HepG2 (cell line): ENCODE data around the gene LRRC15. TPM values are rescaled to one million over a fixed set of nuclear protein-coding genes. Genes with fewer than 3 reads are reported as not detected.

ENCODE experiments used
- GATA4 ChIP-seq: sonication (generic); IDR thresholded peaks from 2 replicates; pipeline ENCODE4 v1.6.1; 2016; ENCODE audit warnings: antibody characterized with exemption, low read depth, borderline replicate concordance
- HDAC6 ChIP-seq: fragments of 200-600 bp; sonication (generic); IDR thresholded peaks from 2 replicates; pipeline ENCODE4 v1.7.0; 2017; ENCODE audit warnings: mild to moderate bottlenecking, antibody characterized with exemption, low read length, low read depth
- ISL2 ChIP-seq: sonication (generic); formaldehyde crosslinking; IDR thresholded peaks from 2 replicates; pipeline ENCODE4 v1.5.0; 2020; ENCODE audit warnings: missing genetic modification reagents
- JUN ChIP-seq: sonication (generic); formaldehyde crosslinking; IDR thresholded peaks from 2 replicates; pipeline ENCODE4 v1.4.0; 2020; ENCODE audit warnings: mild to moderate bottlenecking, missing genetic modification reagents
- KDM6A ChIP-seq: IDR thresholded peaks from 2 replicates; pipeline ENCODE4 v1.6.1; 2016; ENCODE audit warnings: low read depth
- LCORL ChIP-seq, 2 experiments: fragments of 450-650 bp in 1 of 2; sonication (generic) in 1 of 2; formaldehyde crosslinking in 1 of 2; IDR thresholded peaks; 2 replicates each; pipeline versions ENCODE4 v1.5.0 to v1.6.1; 2017 to 2020; ENCODE audit warnings: antibody characterized with exemption in 1 of 2, missing genetic modification reagents in 1 of 2
- MATR3 ChIP-seq: sonication (generic); formaldehyde crosslinking; IDR thresholded peaks from 2 replicates; pipeline ENCODE4 v1.4.0; 2020; ENCODE audit warnings: missing genetic modification reagents
- MTA3 ChIP-seq: sonication (generic); formaldehyde crosslinking; IDR thresholded peaks from 2 replicates; pipeline ENCODE4 v1.4.0; 2020; ENCODE audit warnings: missing genetic modification reagents
- RAD21 ChIP-seq: fragments of 450-650 bp; formaldehyde crosslinking; IDR thresholded peaks from 2 replicates; pipeline ENCODE4 v1.5.0; 2020; ENCODE audit warnings: mild to moderate bottlenecking
- SAP130 ChIP-seq: IDR thresholded peaks from 2 replicates; pipeline ENCODE4 v1.6.1; 2016; ENCODE audit warnings: low read depth
- SMAD3 ChIP-seq: sonication (generic); formaldehyde crosslinking; IDR thresholded peaks from 2 replicates; pipeline ENCODE4 v1.4.0; 2020; ENCODE audit warnings: missing genetic modification reagents
- SOX5 ChIP-seq: IDR thresholded peaks from 2 replicates; pipeline ENCODE4 v1.6.1; 2016; ENCODE audit warnings: borderline replicate concordance
- TAF15 ChIP-seq: fragments of 200-400 bp; formaldehyde crosslinking; IDR thresholded peaks from one replicate; pipeline ENCODE4 v1.6.1; 2018; ENCODE audit warnings: mild to moderate bottlenecking, low read depth, low read length; ENCODE audit not compliant: poor library complexity, severe bottlenecking
- XBP1 ChIP-seq: sonication (generic); formaldehyde crosslinking; IDR thresholded peaks from 2 replicates; pipeline ENCODE4 v1.5.0; 2020; ENCODE audit warnings: missing genetic modification reagents
- ZBTB3 ChIP-seq: sonication (generic); formaldehyde crosslinking; IDR thresholded peaks from 2 replicates; pipeline ENCODE4 v1.4.0; 2020; ENCODE audit warnings: low read depth, mild to moderate bottlenecking, moderate library complexity, missing genetic modification reagents, borderline replicate concordance
- ZMAT3 ChIP-seq: sonication (generic); formaldehyde crosslinking; conservative IDR thresholded peaks from 2 replicates; pipeline ENCODE4 v1.7.0; 2021; ENCODE audit warnings: missing genetic modification reagents
- ZNF124 ChIP-seq: sonication (generic); formaldehyde crosslinking; IDR thresholded peaks from 2 replicates; pipeline ENCODE4 v1.4.0; 2020; ENCODE audit warnings: missing genetic modification reagents
- ZNF232 ChIP-seq: sonication (generic); formaldehyde crosslinking; IDR thresholded peaks from 2 replicates; pipeline ENCODE4 v1.4.0; 2020; ENCODE audit warnings: missing genetic modification reagents, borderline replicate concordance
- ZNF33A ChIP-seq: sonication (generic); formaldehyde crosslinking; IDR thresholded peaks from 2 replicates; pipeline ENCODE4 v1.5.1; 2020; ENCODE audit warnings: missing genetic modification reagents, mild to moderate bottlenecking, moderate library complexity, borderline replicate concordance
- ZNF550 ChIP-seq: sonication (generic); formaldehyde crosslinking; IDR thresholded peaks from 2 replicates; pipeline ENCODE4 v1.4.0; 2020; ENCODE audit warnings: mild to moderate bottlenecking, missing genetic modification reagents, borderline replicate concordance
- ZNF83 ChIP-seq: sonication (generic); formaldehyde crosslinking; IDR thresholded peaks from 2 replicates; pipeline ENCODE4 v1.4.0; 2020; ENCODE audit warnings: missing genetic modification reagents, mild to moderate bottlenecking, borderline replicate concordance
- ZNF841 ChIP-seq: sonication (generic); formaldehyde crosslinking; IDR thresholded peaks from 2 replicates; pipeline ENCODE4 v1.8.1; 2023; ENCODE audit warnings: missing genetic modification reagents, borderline replicate concordance
- ZNF879 ChIP-seq: sonication (generic); formaldehyde crosslinking; IDR thresholded peaks from 2 replicates; pipeline ENCODE4 v1.8.1; 2023; ENCODE audit warnings: missing genetic modification reagents
- polyA plus RNA-seq, 8 experiments: library from polyadenylated mRNA; depleted of rRNA in 3 of 8; stranded (reverse) in 7 of 8; unstranded in 1 of 8; fragments of >200 nt; fragmentation: Illumina TruSeq in 4 of 8; extraction: Trizol in 4 of 8; gene quantifications; 2 replicates each; pipeline versions ENCODE4 v1.2.1 to v1.2.3, GENCODE V29; 2011 to 2016; ENCODE audit warnings: low read depth in 4 of 8, missing spikeins in 1 of 8, mixed read lengths in 1 of 8; ENCODE audit not compliant: insufficient read depth in 1 of 8
- total RNA-seq, 5 experiments: library from RNA; depleted of rRNA; stranded (reverse); fragments of >200 nt; fragmentation: Illumina TruSeq; extraction: Trizol; gene quantifications; 2 replicates each; pipeline ENCODE4 v1.2.3, GENCODE V29; 2016; ENCODE audit warnings: low read depth in 1 of 5
- TF ChIP-seq, protein P1 (sequence below): sonication (generic); formaldehyde crosslinking; IDR thresholded peaks from 2 replicates; pipeline ENCODE4 v1.4.0; 2020; ENCODE audit warnings: missing genetic modification reagents, mild to moderate bottlenecking, borderline replicate concordance
- TF ChIP-seq, protein P2 (sequence below): sonication (generic); formaldehyde crosslinking; IDR thresholded peaks from 2 replicates; pipeline ENCODE4 v1.4.0; 2020; ENCODE audit warnings: missing genetic modification reagents, borderline replicate concordance
- TF ChIP-seq, protein P3 (sequence below): sonication (generic); formaldehyde crosslinking; conservative IDR thresholded peaks from 2 replicates; pipeline ENCODE4 v1.8.0; 2022; ENCODE audit warnings: low read depth, missing genetic modification reagents
- TF ChIP-seq, protein P4 (sequence below): sonication (generic); formaldehyde crosslinking; IDR thresholded peaks from 2 replicates; pipeline ENCODE4 v1.4.0; 2020; ENCODE audit warnings: mild to moderate bottlenecking, missing genetic modification reagents

LRRC15 gene
- total and polyA plus RNA-seq, 2 of the 13 experiments (the other 11 are each of a cell fraction or from before 2014, with no cell fraction given), result not detected

DNA sequence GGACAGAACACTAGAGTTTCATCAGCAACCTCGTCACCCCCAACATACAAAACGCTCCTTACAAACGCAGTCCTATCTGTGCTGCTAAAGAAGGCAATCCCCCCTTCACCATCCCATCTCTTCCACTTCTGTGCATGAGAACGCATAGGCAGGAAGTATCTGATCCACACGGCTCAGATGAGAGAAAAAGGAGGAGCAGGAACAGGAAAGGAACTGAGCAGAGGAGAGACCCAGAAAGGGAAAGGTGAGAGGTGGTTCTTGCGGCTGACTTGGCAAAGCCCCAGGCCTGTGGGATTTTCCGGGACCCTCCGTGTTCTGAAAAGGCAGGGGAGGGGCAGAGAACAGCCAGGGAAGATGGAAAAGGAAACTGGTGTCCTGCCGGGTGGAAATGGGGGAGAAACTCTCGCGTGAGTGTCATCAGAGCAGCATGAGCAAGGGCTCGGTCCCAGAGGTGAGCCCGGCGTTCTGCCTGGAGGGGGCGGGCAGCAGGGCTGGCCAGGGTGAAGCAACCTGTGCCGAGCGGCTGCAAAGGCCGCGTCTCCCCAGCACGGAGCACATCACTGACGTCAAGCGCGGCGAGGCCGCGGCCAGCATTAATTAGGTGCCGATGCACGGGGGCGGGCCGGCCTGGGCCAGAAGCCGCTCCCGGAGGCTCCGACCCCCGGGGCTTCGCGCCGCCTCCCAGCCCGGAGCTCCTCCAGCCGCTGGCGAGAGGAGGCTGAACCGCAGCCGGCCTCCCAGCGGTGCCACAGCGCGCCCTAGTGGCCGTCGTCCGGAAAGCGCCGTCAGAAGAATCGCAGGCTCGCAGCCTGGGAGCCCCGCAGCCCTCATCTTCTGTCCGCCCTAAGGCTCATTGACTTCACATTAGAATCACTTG lies 54.2 kb downstream of the LRRC15 start (continued):
- TF ChIP-seq MTA3 (CRISPR knock-in tag) (no peak), ZNF33A (no peak), LCORL (IDR thresholded peaks at IDR 0.05) (no peak), LCORL (CRISPR knock-in tag; IDR thresholded peaks at IDR 0.05) (peak; percentile 53; the same call in 1 of the 2 replicates), ZNF124 (no peak), SMAD3 (CRISPR knock-in tag) (0 out of 2 replicates have a peak, but pooled peaks have one; percentile 46), XBP1 (CRISPR knock-in tag) (no peak), SAP130 (CRISPR knock-in tag) (peak; percentile 47; the same call in 1 of the 2 replicates), RAD21 (CRISPR knock-in tag) (peak; percentile 99), SOX5 (CRISPR knock-in tag) (peak; percentile 46; the same call in 1 of the 2 replicates), TAF15 (peak; percentile 59), MATR3 (no peak), HDAC6 (no peak), ZMAT3 (CRISPR knock-in tag) (peak; percentile 47; the same call in 1 of the 2 replicates), GATA4 (no peak), ZNF550 (CRISPR knock-in tag) (peak; percentile 40; the same call in 1 of the 2 replicates), ZNF83 (0 out of 2 replicates have a peak, but pooled peaks have one; percentile 38), JUN (CRISPR knock-in tag) (no peak), ZNF841 (CRISPR knock-in tag) (no peak), KDM6A (CRISPR knock-in tag) (no peak), ISL2 (CRISPR knock-in tag) (peak; percentile 66), ZNF232 (CRISPR knock-in tag) (no peak), ZNF879 (CRISPR knock-in tag) (no peak), ZBTB3 (CRISPR knock-in tag) (no peak)
- TF ChIP-seq, protein P1, sequence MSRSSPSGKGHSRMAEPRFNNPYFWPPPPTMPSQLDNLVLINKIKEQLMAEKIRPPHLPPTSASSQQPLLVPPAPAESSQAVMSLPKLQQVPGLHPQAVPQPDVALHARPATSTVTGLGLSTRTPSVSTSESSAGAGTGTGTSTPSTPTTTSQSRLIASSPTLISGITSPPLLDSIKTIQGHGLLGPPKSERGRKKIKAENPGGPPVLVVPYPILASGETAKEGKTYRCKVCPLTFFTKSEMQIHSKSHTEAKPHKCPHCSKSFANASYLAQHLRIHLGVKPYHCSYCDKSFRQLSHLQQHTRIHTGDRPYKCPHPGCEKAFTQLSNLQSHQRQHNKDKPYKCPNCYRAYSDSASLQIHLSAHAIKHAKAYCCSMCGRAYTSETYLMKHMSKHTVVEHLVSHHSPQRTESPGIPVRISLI (CRISPR knock-in tag), result no peak
- TF ChIP-seq, protein P2, sequence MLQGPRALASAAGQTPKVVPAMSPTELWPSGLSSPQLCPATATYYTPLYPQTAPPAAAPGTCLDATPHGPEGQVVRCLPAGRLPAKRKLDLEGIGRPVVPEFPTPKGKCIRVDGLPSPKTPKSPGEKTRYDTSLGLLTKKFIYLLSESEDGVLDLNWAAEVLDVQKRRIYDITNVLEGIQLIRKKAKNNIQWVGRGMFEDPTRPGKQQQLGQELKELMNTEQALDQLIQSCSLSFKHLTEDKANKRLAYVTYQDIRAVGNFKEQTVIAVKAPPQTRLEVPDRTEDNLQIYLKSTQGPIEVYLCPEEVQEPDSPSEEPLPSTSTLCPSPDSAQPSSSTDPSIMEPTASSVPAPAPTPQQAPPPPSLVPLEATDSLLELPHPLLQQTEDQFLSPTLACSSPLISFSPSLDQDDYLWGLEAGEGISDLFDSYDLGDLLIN (CRISPR knock-in tag), result 0 out of 2 replicates have a peak, but pooled peaks have one; percentile 61
- TF ChIP-seq, protein P3, sequence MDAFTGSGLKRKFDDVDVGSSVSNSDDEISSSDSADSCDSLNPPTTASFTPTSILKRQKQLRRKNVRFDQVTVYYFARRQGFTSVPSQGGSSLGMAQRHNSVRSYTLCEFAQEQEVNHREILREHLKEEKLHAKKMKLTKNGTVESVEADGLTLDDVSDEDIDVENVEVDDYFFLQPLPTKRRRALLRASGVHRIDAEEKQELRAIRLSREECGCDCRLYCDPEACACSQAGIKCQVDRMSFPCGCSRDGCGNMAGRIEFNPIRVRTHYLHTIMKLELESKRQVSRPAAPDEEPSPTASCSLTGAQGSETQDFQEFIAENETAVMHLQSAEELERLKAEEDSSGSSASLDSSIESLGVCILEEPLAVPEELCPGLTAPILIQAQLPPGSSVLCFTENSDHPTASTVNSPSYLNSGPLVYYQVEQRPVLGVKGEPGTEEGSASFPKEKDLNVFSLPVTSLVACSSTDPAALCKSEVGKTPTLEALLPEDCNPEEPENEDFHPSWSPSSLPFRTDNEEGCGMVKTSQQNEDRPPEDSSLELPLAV, result no peak
- TF ChIP-seq, protein P4, sequence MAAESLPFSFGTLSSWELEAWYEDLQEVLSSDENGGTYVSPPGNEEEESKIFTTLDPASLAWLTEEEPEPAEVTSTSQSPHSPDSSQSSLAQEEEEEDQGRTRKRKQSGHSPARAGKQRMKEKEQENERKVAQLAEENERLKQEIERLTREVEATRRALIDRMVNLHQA (CRISPR knock-in tag), result no peak
